Gastroesophageal sphincter (tissue), 4 donors: ENCODE data around the gene NR2E1. TPM values are rescaled to one million over a fixed set of nuclear protein-coding genes. Genes with fewer than 3 reads are reported as not detected.

ENCODE experiments used
- ATAC-seq: fragments of 150-250 bp; one replicate; pipeline ENCODE4 v1.9.1; 2016; ENCODE audit warnings: mild to moderate bottlenecking, moderate library complexity
- H3K27ac ChIP-seq, 4 donors: fragments of 200-600 bp; sonication (generic) in 3 of 4; 1 replicate in 3 of 4; 2 replicates in 1 of 4; pipeline ENCODE4 v1.5.1; 2016 to 2019
- H3K27me3 ChIP-seq: fragments of 200-600 bp; sonication (generic); one replicate; pipeline ENCODE4 v1.5.1; 2019
- H3K36me3 ChIP-seq, 2 donors: fragments of 200-600 bp; sonication (generic); one replicate each; pipeline ENCODE4 v1.5.1; 2019; ENCODE audit warnings: control low read depth in 1 of 2
- H3K4me1 ChIP-seq, 3 donors: fragments of 200-600 bp; sonication (generic); 1 replicate in 2 of 3; 2 replicates in 1 of 3; pipeline ENCODE4 v1.5.1; 2016 to 2019; ENCODE audit warnings: control low read depth in 2 of 3
- H3K4me3 ChIP-seq, 2 donors: fragments of 200-600 bp; sonication (generic); one replicate each; pipeline ENCODE4 v1.5.1; 2019; ENCODE audit warnings: mild to moderate bottlenecking in 1 of 2, moderate library complexity in 1 of 2
- H3K9me3 ChIP-seq, 3 donors: fragments of 200-600 bp; sonication (generic); one replicate each; pipeline ENCODE4 v1.5.1; 2017 to 2019; ENCODE audit warnings: control low read depth in 2 of 3
- CTCF ChIP-seq, 4 experiments: fragments of 200-600 bp in 2 of 4; fragments of 450-650 bp in 2 of 4; sonication (generic) in 1 of 4; IDR thresholded peaks; one replicate each; pipeline ENCODE4 v1.5.1; 2017 to 2019; ENCODE audit warnings: antibody characterized with exemption in 4 of 4, mild to moderate bottlenecking in 2 of 4, moderate library complexity in 2 of 4
- EP300 ChIP-seq: sonication (generic); formaldehyde crosslinking; IDR thresholded peaks from one replicate; pipeline ENCODE4 v1.6.1; 2017; ENCODE audit warnings: antibody characterized with exemption, mild to moderate bottlenecking
- POLR2A ChIP-seq, 2 donors: fragments of 450-650 bp; IDR thresholded peaks; one replicate each; pipeline ENCODE4 v1.6.1; 2017; ENCODE audit warnings: antibody characterized with exemption in 2 of 2, mild to moderate bottlenecking in 2 of 2, moderate library complexity in 1 of 2
- POLR2AphosphoS5 ChIP-seq: sonication (generic); formaldehyde crosslinking; IDR thresholded peaks from one replicate; pipeline ENCODE4 v1.6.1; 2017; ENCODE audit warnings: antibody characterized with exemption
- WGBS, 2 donors: methylation state at CpG; one replicate each; pipeline ENCODE4 v1.1.5; 2018; ENCODE audit warnings: low coverage in 1 of 2; 5-methylcytosine and 5-hydroxymethylcytosine counted together
- total RNA-seq, 4 donors: library from RNA; depleted of rRNA; stranded (reverse); fragments of >200 nt; gene quantifications; one replicate each; pipeline ENCODE4 v1.1.0, GENCODE V29; 2016

The NR2E1 gene
- total RNA-seq, 4 donors from 2014 or later: not detected

GRCh38 chr6:108200631-108201030 lies 34.8 kb downstream of the NR2E1 start:
- Histone ChIP-seq H3K4me1 (no peaks in the 10 kb centered on the region), H3K4me3 (no peak overlapping the region), H3K9me3 (no peaks in the 10 kb centered on the region), H3K36me3 (peaks cover 0 to 21% of the 10 kb centered on the region in 2 donors), H3K27ac (no peak overlapping the region), H3K27me3 (peaks cover under 1% of the 10 kb centered on the region)
- ATAC-seq: no peak
- WGBS, 2 donors: 60 to 73% methylated on average over 1 to 6 of the region's 7 CpGs
- no peak for TF ChIP-seq CTCF (IDR thresholded peaks at IDR 0.05)
- TF ChIP-seq POLR2AphosphoS5: no peak
- TF ChIP-seq EP300: no peak
- TF ChIP-seq POLR2A (IDR thresholded peaks at IDR 0.05): no peak

GRCh38 chr6:108203189-108204112 lies 37.6 kb downstream of the NR2E1 start:
- H3K36me3 ChIP-seq: peaks cover 0 to 37% of the 10 kb centered on the region in 2 donors
- H3K27ac ChIP-seq: no peak overlapping the region
- no peak for ATAC-seq
- no peak overlapping the region for H3K4me3 ChIP-seq
- no peak for TF ChIP-seq EP300
- no peak for TF ChIP-seq POLR2A (IDR thresholded peaks at IDR 0.05)
- no peak for TF ChIP-seq CTCF (IDR thresholded peaks at IDR 0.05)
- no peak for TF ChIP-seq POLR2AphosphoS5
- no peaks in the 10 kb centered on the region for H3K9me3 ChIP-seq
- no peaks in the 10 kb centered on the region for H3K4me1 ChIP-seq
- 28 to 43% methylated on average over 9 to 10 of the region's 14 CpGs for WGBS, 2 donors
- H3K27me3 ChIP-seq: no peaks in the 10 kb centered on the region

GRCh38 chr6:108207013-108207412 lies 41.2 kb downstream of the NR2E1 start:
- no peak for ATAC-seq
- no peak for TF ChIP-seq POLR2A (IDR thresholded peaks at IDR 0.05)
- no peak overlapping the region for H3K4me3 ChIP-seq
- no peak overlapping the region for H3K27ac ChIP-seq
- H3K36me3 ChIP-seq: peaks cover 0 to 64% of the 10 kb centered on the region in 2 donors
- no peaks in the 10 kb centered on the region for H3K27me3 ChIP-seq
- no peaks in the 10 kb centered on the region for H3K9me3 ChIP-seq
- H3K4me1 ChIP-seq: no peaks in the 10 kb centered on the region
- 86 to 90% methylated on average over 3 to 4 of the region's 4 CpGs for WGBS, 2 donors

GRCh38 chr6:108209738-108210137 lies 43.9 kb downstream of the NR2E1 start:
- H3K4me1 ChIP-seq: no peaks in the 10 kb centered on the region
- H3K4me3 ChIP-seq: no peak overlapping the region
- WGBS, 2 donors: 96 to 100% methylated on average over 4 to 5 of the region's 5 CpGs
- no peak overlapping the region for H3K27ac ChIP-seq
- no peak for TF ChIP-seq POLR2A (IDR thresholded peaks at IDR 0.05)
- ATAC-seq: no peak
- no peaks in the 10 kb centered on the region for H3K27me3 ChIP-seq
- peaks cover 0 to 60% of the 10 kb centered on the region in 2 donors for H3K36me3 ChIP-seq
- H3K9me3 ChIP-seq: no peaks in the 10 kb centered on the region

GRCh38 chr6:108210556-108210955 lies 44.7 kb downstream of the NR2E1 start:
- Histone ChIP-seq H3K27me3 (no peaks in the 10 kb centered on the region), H3K4me1 (no peaks in the 10 kb centered on the region), H3K9me3 (no peaks in the 10 kb centered on the region), H3K27ac (no peak overlapping the region), H3K4me3 (no peak overlapping the region), H3K36me3 (peaks cover 0 to 68% of the 10 kb centered on the region in 2 donors)
- ATAC-seq: no peak
- WGBS, 2 donors: 83 to 95% methylated on average over 2 of the region's 2 CpGs
- no peak for TF ChIP-seq CTCF (IDR thresholded peaks at IDR 0.05)

- WGBS, 2 donors: 91 to 100% methylated on average over 2 of the region's 2 CpGs
- Histone ChIP-seq H3K36me3 (peaks cover 0 to 69% of the 10 kb centered on the region in 2 donors), H3K4me1 (no peaks in the 10 kb centered on the region)
These were observed 45.8 kb downstream of the NR2E1 start for GRCh38 chr6:108211671-108212070.

More at GRCh38 chr6:108211671-108212070, 45.8 kb downstream of the NR2E1 start:
- Histone ChIP-seq H3K27ac (no peak overlapping the region), H3K27me3 (no peaks in the 10 kb centered on the region), H3K9me3 (no peaks in the 10 kb centered on the region), H3K4me3 (no peak overlapping the region)
- no peak for ATAC-seq
- no peak for TF ChIP-seq EP300
- TF ChIP-seq CTCF (IDR thresholded peaks at IDR 0.05): no peak
- TF ChIP-seq POLR2AphosphoS5: no peak
- no peak for TF ChIP-seq POLR2A (IDR thresholded peaks at IDR 0.05)
